Upper lobe of left lung (tissue), 6 donors: ENCODE results near the gene RPAP2. TPM values are rescaled to one million over a fixed set of nuclear protein-coding genes. Genes with fewer than 3 reads are reported as not detected.

Source experiments
- ATAC-seq, 2 donors: fragments of 200-7000 bp; cut with Tn5 transposase; one replicate each; pipeline ENCODE4 v1.9.1; 2022; ENCODE audit warnings: mild to moderate bottlenecking in 2 of 2, moderate library complexity in 2 of 2; ENCODE audit not compliant: low FRiP score in 2 of 2
- DNase-seq, 2 donors: peaks; one replicate each; pipeline ENCODE4 v3.0.0-alpha.2; 2019 to 2020
- H3K27ac ChIP-seq, 4 donors: fragments of 200-600 bp; sonication (generic); one replicate each; pipeline ENCODE4 v1.5.1; 2016 to 2019
- H3K27me3 ChIP-seq, 4 donors: fragments of 200-600 bp; sonication (generic); one replicate each; pipeline ENCODE4 v1.5.1; 2017 to 2019
- H3K36me3 ChIP-seq, 4 donors: fragments of 200-600 bp; sonication (generic); one replicate each; pipeline ENCODE4 v1.5.1; 2016 to 2019
- H3K4me1 ChIP-seq, 4 donors: fragments of 200-600 bp; sonication (generic); one replicate each; pipeline ENCODE4 v1.5.1; 2018 to 2019
- H3K4me3 ChIP-seq, 4 donors: fragments of 200-600 bp; sonication (generic); one replicate each; pipeline ENCODE4 v1.5.1; 2017 to 2019; ENCODE audit warnings: mild to moderate bottlenecking in 2 of 4, moderate library complexity in 1 of 4
- H3K9me3 ChIP-seq, 4 donors: fragments of 200-600 bp; sonication (generic); one replicate each; pipeline ENCODE4 v1.5.1; 2018 to 2019
- CTCF ChIP-seq, 6 experiments: fragments of 450-650 bp in 4 of 6; fragments of 200-600 bp in 2 of 6; sonication (generic) in 2 of 6; IDR thresholded peaks; one replicate each; pipeline ENCODE4 v1.5.1; 2016 to 2019; ENCODE audit warnings: antibody characterized with exemption in 6 of 6
- EP300 ChIP-seq, 4 donors: sonication (generic); formaldehyde crosslinking; IDR thresholded peaks; one replicate each; pipeline ENCODE4 v1.5.1; 2017; ENCODE audit warnings: antibody characterized with exemption in 4 of 4, control low read depth in 2 of 4
- POLR2A ChIP-seq, 4 donors: fragments of 450-650 bp; IDR thresholded peaks; one replicate each; pipeline ENCODE4 v1.5.1; 2016 to 2017; ENCODE audit warnings: antibody characterized with exemption in 4 of 4, mild to moderate bottlenecking in 2 of 4
- POLR2AphosphoS5 ChIP-seq, 2 donors: sonication (generic); formaldehyde crosslinking; IDR thresholded peaks; one replicate each; pipeline ENCODE4 v1.5.1; 2017; ENCODE audit warnings: antibody characterized with exemption in 2 of 2
- WGBS, 2 donors: methylation state at CpG; one replicate each; pipeline ENCODE4 v1.1.5; 2017 to 2018; 5-methylcytosine and 5-hydroxymethylcytosine counted together
- total RNA-seq, 6 donors: library from RNA; depleted of rRNA in 4 of 6; stranded (reverse); fragments of >200 nt in 4 of 6; gene quantifications; one replicate each; pipeline versions ENCODE4 v1.1.0 to v1.2.1, GENCODE V29; 2016 to 2021
- donor health status: DM: no; HTN: no; CAD: no; lungs with moderate emphysema.
- donor health status: DM: no; HTN: yes; CAD: no; lungs with severe emphysema.

The RPAP2 gene
- total RNA-seq, 6 donors from 2014 or later: 3.6 to 15.8 (median 5.6) TPM

GRCh38 chr1:92444351-92444750, 145.5 kb downstream of the RPAP2 start:
- DNase-seq: no peak
- no peak for ATAC-seq
- WGBS, 2 donors: 61 to 65% methylated on average over 1 of the region's 1 CpG

GRCh38 chr1:92445865-92446264, 147.0 kb downstream of the RPAP2 start:
- Histone ChIP-seq H3K36me3 (no peaks in the 10 kb centered on the region), H3K27me3 (no peaks in the 10 kb centered on the region), H3K9me3 (no peaks in the 10 kb centered on the region), H3K27ac (no peak overlapping the region), H3K4me3 (no peak overlapping the region), H3K4me1 (no peaks in the 10 kb centered on the region)
- no peak for DNase-seq
- no peak for TF ChIP-seq POLR2A (IDR thresholded peaks at IDR 0.05)
- no peak for TF ChIP-seq CTCF (IDR thresholded peaks at IDR 0.05)
- no peak for TF ChIP-seq EP300 (IDR thresholded peaks at IDR 0.05)
- TF ChIP-seq POLR2AphosphoS5 (IDR thresholded peaks at IDR 0.05): no peak
- no peak for ATAC-seq
- 93 to 100% methylated on average over 2 of the region's 2 CpGs for WGBS, 2 donors

More at GRCh38 chr1:92444351-92444750, 145.5 kb downstream of the RPAP2 start:
- no peaks in the 10 kb centered on the region for H3K9me3 ChIP-seq
- no peaks in the 10 kb centered on the region for H3K4me1 ChIP-seq
- no peak overlapping the region for H3K27ac ChIP-seq
- H3K27me3 ChIP-seq: no peaks in the 10 kb centered on the region
- H3K36me3 ChIP-seq: no peaks in the 10 kb centered on the region
- TF ChIP-seq EP300 (IDR thresholded peaks at IDR 0.05): no peak
- TF ChIP-seq POLR2A (IDR thresholded peaks at IDR 0.05): no peak
- TF ChIP-seq POLR2AphosphoS5 (IDR thresholded peaks at IDR 0.05): no peak
- TF ChIP-seq CTCF (IDR thresholded peaks at IDR 0.05): no peak
- H3K4me3 ChIP-seq: no peak overlapping the region

- 63% methylated on average over 2 of the region's 2 CpGs for WGBS, 2 donors
- TF ChIP-seq EP300 (IDR thresholded peaks at IDR 0.05) (no peak), POLR2AphosphoS5 (IDR thresholded peaks at IDR 0.05) (no peak), CTCF (IDR thresholded peaks at IDR 0.05) (no peak), POLR2A (IDR thresholded peaks at IDR 0.05) (no peak)
- no peaks in the 10 kb centered on the region for H3K9me3 ChIP-seq
- ATAC-seq: no peak
- no peak overlapping the region for H3K4me3 ChIP-seq
- no peak for DNase-seq
- H3K27ac ChIP-seq: no peak overlapping the region
- no peaks in the 10 kb centered on the region for H3K36me3 ChIP-seq
- no peaks in the 10 kb centered on the region for H3K27me3 ChIP-seq
- no peaks in the 10 kb centered on the region for H3K4me1 ChIP-seq
Measured at GRCh38 chr1:92446546-92446945, 147.7 kb downstream of the RPAP2 start.

- Histone ChIP-seq H3K36me3 (no peaks in the 10 kb centered on the region), H3K27me3 (no peaks in the 10 kb centered on the region), H3K4me1 (no peaks in the 10 kb centered on the region), H3K9me3 (no peaks in the 10 kb centered on the region), H3K4me3 (no peak overlapping the region), H3K27ac (no peak overlapping the region)
- TF ChIP-seq EP300 (IDR thresholded peaks at IDR 0.05) (no peak), CTCF (IDR thresholded peaks at IDR 0.05) (no peak), POLR2A (IDR thresholded peaks at IDR 0.05) (no peak), POLR2AphosphoS5 (IDR thresholded peaks at IDR 0.05) (no peak)
- no peak for ATAC-seq
- 66 to 72% methylated on average over 2 to 3 of the region's 3 CpGs for WGBS, 2 donors
- no peak for DNase-seq
Measured at GRCh38 chr1:92447033-92447681, 148.3 kb downstream of the RPAP2 start.

GRCh38 chr1:92447976-92448375, 149.1 kb downstream of the RPAP2 start:
- no peak for ATAC-seq
- Histone ChIP-seq H3K36me3 (no peaks in the 10 kb centered on the region), H3K27me3 (no peaks in the 10 kb centered on the region), H3K4me3 (no peak overlapping the region), H3K9me3 (no peaks in the 10 kb centered on the region), H3K27ac (no peak overlapping the region), H3K4me1 (no peaks in the 10 kb centered on the region)
- TF ChIP-seq POLR2AphosphoS5 (IDR thresholded peaks at IDR 0.05) (no peak), CTCF (IDR thresholded peaks at IDR 0.05) (no peak), POLR2A (IDR thresholded peaks at IDR 0.05) (no peak)
- WGBS, 2 donors: 94 to 97% methylated on average over 2 of the region's 2 CpGs
- DNase-seq: no peak
